GM12878 (cell line): ENCODE measurements around the gene HMGCS1. TPM values are rescaled to one million over a fixed set of nuclear protein-coding genes. Genes with fewer than 3 reads are reported as not detected.
A peak's percentile ranks its signal among the peaks of the same experiment; 100 is the strongest.

Experiments used
- CBX3 ChIP-seq: fragments of 200-600 bp; sonication (generic); IDR thresholded peaks from 2 replicates; pipeline ENCODE4 v1.6.1; 2016; ENCODE audit warnings: low read depth, borderline replicate concordance
- CBX5 ChIP-seq: sonication (generic); IDR thresholded peaks from 2 replicates; pipeline ENCODE4 v1.6.1; 2016; ENCODE audit warnings: low read depth, moderate library complexity, mild to moderate bottlenecking, inconsistent platforms
- EP300 ChIP-seq, 2 experiments: fragments of 150-350 bp in 1 of 2; IDR thresholded peaks; 2 replicates each; pipeline ENCODE4 v1.6.1; 2011 to 2012; ENCODE audit warnings: low read depth in 2 of 2, low read length in 2 of 2, borderline replicate concordance in 1 of 2, improper control_type of control experiment in 1 of 2, inconsistent platforms in 1 of 2; ENCODE audit not compliant: control insufficient read depth in 1 of 2
- FOS ChIP-seq: IDR thresholded peaks from 3 replicates; pipeline ENCODE4 v1.6.1; 2011; ENCODE audit warnings: borderline replicate concordance; ENCODE audit not compliant: insufficient read length; ENCODE audit errors: extremely low read depth
- GABPA ChIP-seq: IDR thresholded peaks from 2 replicates; pipeline ENCODE4 v1.6.1; 2014; ENCODE audit warnings: antibody characterized with exemption, low read depth, mild to moderate bottlenecking, inconsistent platforms
- HDGF ChIP-seq: fragments of 450-650 bp; IDR thresholded peaks from 2 replicates; pipeline ENCODE4 v1.6.1; 2016; ENCODE audit warnings: antibody characterized with exemption
- IKZF1 ChIP-seq: fragments of 450-650 bp; conservative IDR thresholded peaks from 2 replicates; pipeline ENCODE4 v1.6.1; 2017; ENCODE audit warnings: antibody characterized with exemption, mild to moderate bottlenecking
- IRF4 ChIP-seq: IDR thresholded peaks from 2 replicates; pipeline ENCODE4 v1.6.1; 2011; ENCODE audit warnings: low read depth, low read length
- MTA2 ChIP-seq: fragments of 450-650 bp; IDR thresholded peaks from 2 replicates; pipeline ENCODE4 v1.6.1; 2016; ENCODE audit warnings: low read depth, mild to moderate bottlenecking, moderate library complexity
- MYB ChIP-seq: fragments of 150-350 bp; IDR thresholded peaks from 2 replicates; pipeline ENCODE4 v1.6.1; 2014; ENCODE audit warnings: mild to moderate bottlenecking, low read depth, low read length, borderline replicate concordance
- NBN ChIP-seq: fragments of 450-650 bp; IDR thresholded peaks from 2 replicates; pipeline ENCODE4 v1.6.1; 2016
- NFIC ChIP-seq: IDR thresholded peaks from 2 replicates; pipeline ENCODE4 v1.6.1; 2012; ENCODE audit warnings: low read depth, mild to moderate bottlenecking, inconsistent platforms, low read length, moderate library complexity
- NR2C1 ChIP-seq: fragments of 450-650 bp; IDR thresholded peaks from 2 replicates; pipeline ENCODE4 v1.6.1; 2017; ENCODE audit warnings: antibody characterized with exemption, mild to moderate bottlenecking, moderate library complexity
- RAD51 ChIP-seq: fragments of 450-650 bp; IDR thresholded peaks from 2 replicates; pipeline ENCODE4 v1.6.1; 2016; ENCODE audit warnings: moderate library complexity, mild to moderate bottlenecking, inconsistent platforms
- RCOR1 ChIP-seq: conservative IDR thresholded peaks from 2 replicates; pipeline ENCODE4 v1.6.1; 2012; ENCODE audit warnings: low read depth, low read length, improper control_type of control experiment
- SMAD1 ChIP-seq: fragments of 450-650 bp; IDR thresholded peaks from 2 replicates; pipeline ENCODE4 v1.6.1; 2018; ENCODE audit warnings: mild to moderate bottlenecking, low read depth; ENCODE audit not compliant: partially characterized antibody
- SRF ChIP-seq, 2 experiments: IDR thresholded peaks; 2 replicates each; pipeline ENCODE4 v1.6.1; 2011; ENCODE audit warnings: low read depth in 2 of 2, low read length in 2 of 2, mild to moderate bottlenecking in 1 of 2, moderate library complexity in 1 of 2
- YBX1 ChIP-seq: fragments of 450-650 bp; IDR thresholded peaks from 2 replicates; pipeline ENCODE4 v1.6.1; 2016; ENCODE audit warnings: antibody characterized with exemption
- ZBED1 ChIP-seq: IDR thresholded peaks from 2 replicates; pipeline ENCODE4 v1.6.1; 2016; ENCODE audit warnings: borderline replicate concordance
- ZNF384 ChIP-seq: IDR thresholded peaks from 2 replicates; pipeline ENCODE4 v1.6.1; 2012; ENCODE audit warnings: low read depth, mild to moderate bottlenecking, low read length, improper control_type of control experiment, borderline replicate concordance
- polyA plus RNA-seq, 11 experiments: library from polyadenylated mRNA; depleted of rRNA in 4 of 11; unstranded in 6 of 11; stranded (reverse) in 5 of 11; fragments of >200 nt; fragmentation: Nextera tagmentation in 4 of 11; fragmentation: Illumina TruSeq in 1 of 11; extraction: Ambion mirVana in 4 of 11; extraction: Trizol in 1 of 11; gene quantifications; 1 replicate in 1 of 11; 2 replicates in 10 of 11; pipeline versions ENCODE4 v1.2.1 to v1.2.3, GENCODE V29; 2011 to 2016; ENCODE audit warnings: inconsistent platforms in 2 of 11, missing spikeins in 2 of 11, low read depth in 1 of 11
- total RNA-seq, 4 experiments: library from RNA; depleted of rRNA in 3 of 4; stranded (reverse); fragments of >200 nt in 3 of 4; fragmentation: Illumina TruSeq in 1 of 4; extraction: Trizol in 1 of 4; gene quantifications; 2 replicates each; pipeline versions ENCODE4 v1.2.1 to v1.2.3, GENCODE V29; 2013 to 2021
- TF ChIP-seq, protein P1 (sequence below): fragments of 150-350 bp; IDR thresholded peaks from 2 replicates; pipeline ENCODE4 v1.6.1; 2014; ENCODE audit warnings: mild to moderate bottlenecking, low read depth, low read length
- TF ChIP-seq, protein P2 (sequence below): IDR thresholded peaks from 2 replicates; pipeline ENCODE4 v1.6.1; 2012; ENCODE audit warnings: mild to moderate bottlenecking, low read depth, low read length
- TF ChIP-seq, protein P3 (sequence below): IDR thresholded peaks from 2 replicates; pipeline ENCODE4 v1.6.1; 2012; ENCODE audit warnings: low read depth, low read length, improper control_type of control experiment
- TF ChIP-seq, protein P4 (sequence below): fragments of 450-650 bp; IDR thresholded peaks from 2 replicates; pipeline ENCODE4 v1.6.1; 2016; ENCODE audit warnings: mild to moderate bottlenecking
- TF ChIP-seq, protein P5 (sequence below): IDR thresholded peaks from 2 replicates; pipeline ENCODE4 v1.6.1; 2011; ENCODE audit warnings: borderline replicate concordance, low read depth, mild to moderate bottlenecking, moderate library complexity, mixed read lengths, low read length; ENCODE audit not compliant: insufficient read depth; ENCODE audit errors: extremely low read length

Gene HMGCS1
- total and polyA plus RNA-seq, 10 of the 15 experiments (the other 5 are each of a cell fraction or from before 2014, with no cell fraction given), result 24.0 to 193 (median 108) TPM

DNA sequence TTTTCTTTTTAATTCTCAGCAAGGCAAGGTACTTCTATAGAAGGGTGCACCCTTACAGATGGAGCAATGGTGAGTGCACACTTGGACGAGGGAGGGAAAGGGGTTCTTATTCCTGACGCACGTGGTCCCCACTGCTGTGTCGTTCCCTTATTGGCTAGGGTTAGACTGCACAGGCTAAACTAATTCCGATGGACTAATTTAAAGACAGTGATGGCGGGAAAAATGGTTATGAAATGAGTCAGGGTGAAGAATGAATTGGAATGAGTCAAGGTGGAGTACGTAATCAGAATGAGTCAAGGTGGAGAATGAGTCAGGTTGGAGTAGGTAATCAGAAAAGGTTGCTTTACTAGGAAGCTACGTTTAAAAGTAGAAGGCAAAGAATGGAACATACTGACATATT lies 2.1 kb upstream of the HMGCS1 start (continued):
- no peak for TF ChIP-seq CBX3
- TF ChIP-seq, protein P1, sequence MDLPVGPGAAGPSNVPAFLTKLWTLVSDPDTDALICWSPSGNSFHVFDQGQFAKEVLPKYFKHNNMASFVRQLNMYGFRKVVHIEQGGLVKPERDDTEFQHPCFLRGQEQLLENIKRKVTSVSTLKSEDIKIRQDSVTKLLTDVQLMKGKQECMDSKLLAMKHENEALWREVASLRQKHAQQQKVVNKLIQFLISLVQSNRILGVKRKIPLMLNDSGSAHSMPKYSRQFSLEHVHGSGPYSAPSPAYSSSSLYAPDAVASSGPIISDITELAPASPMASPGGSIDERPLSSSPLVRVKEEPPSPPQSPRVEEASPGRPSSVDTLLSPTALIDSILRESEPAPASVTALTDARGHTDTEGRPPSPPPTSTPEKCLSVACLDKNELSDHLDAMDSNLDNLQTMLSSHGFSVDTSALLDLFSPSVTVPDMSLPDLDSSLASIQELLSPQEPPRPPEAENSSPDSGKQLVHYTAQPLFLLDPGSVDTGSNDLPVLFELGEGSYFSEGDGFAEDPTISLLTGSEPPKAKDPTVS, result no peak
- TF ChIP-seq, protein P2, sequence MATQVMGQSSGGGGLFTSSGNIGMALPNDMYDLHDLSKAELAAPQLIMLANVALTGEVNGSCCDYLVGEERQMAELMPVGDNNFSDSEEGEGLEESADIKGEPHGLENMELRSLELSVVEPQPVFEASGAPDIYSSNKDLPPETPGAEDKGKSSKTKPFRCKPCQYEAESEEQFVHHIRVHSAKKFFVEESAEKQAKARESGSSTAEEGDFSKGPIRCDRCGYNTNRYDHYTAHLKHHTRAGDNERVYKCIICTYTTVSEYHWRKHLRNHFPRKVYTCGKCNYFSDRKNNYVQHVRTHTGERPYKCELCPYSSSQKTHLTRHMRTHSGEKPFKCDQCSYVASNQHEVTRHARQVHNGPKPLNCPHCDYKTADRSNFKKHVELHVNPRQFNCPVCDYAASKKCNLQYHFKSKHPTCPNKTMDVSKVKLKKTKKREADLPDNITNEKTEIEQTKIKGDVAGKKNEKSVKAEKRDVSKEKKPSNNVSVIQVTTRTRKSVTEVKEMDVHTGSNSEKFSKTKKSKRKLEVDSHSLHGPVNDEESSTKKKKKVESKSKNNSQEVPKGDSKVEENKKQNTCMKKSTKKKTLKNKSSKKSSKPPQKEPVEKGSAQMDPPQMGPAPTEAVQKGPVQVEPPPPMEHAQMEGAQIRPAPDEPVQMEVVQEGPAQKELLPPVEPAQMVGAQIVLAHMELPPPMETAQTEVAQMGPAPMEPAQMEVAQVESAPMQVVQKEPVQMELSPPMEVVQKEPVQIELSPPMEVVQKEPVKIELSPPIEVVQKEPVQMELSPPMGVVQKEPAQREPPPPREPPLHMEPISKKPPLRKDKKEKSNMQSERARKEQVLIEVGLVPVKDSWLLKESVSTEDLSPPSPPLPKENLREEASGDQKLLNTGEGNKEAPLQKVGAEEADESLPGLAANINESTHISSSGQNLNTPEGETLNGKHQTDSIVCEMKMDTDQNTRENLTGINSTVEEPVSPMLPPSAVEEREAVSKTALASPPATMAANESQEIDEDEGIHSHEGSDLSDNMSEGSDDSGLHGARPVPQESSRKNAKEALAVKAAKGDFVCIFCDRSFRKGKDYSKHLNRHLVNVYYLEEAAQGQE, result no peak
- no peak for TF ChIP-seq CBX5
- TF ChIP-seq, protein P3, sequence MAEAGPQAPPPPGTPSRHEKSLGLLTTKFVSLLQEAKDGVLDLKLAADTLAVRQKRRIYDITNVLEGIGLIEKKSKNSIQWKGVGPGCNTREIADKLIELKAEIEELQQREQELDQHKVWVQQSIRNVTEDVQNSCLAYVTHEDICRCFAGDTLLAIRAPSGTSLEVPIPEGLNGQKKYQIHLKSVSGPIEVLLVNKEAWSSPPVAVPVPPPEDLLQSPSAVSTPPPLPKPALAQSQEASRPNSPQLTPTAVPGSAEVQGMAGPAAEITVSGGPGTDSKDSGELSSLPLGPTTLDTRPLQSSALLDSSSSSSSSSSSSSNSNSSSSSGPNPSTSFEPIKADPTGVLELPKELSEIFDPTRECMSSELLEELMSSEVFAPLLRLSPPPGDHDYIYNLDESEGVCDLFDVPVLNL, result peak; percentile 42; the same call in 1 of the 2 replicates
- TF ChIP-seq MYB, result no peak
- no peak for TF ChIP-seq FOS
- TF ChIP-seq NR2C1, result no peak
- no peak for TF ChIP-seq SMAD1
- no peak for TF ChIP-seq ZBED1
- TF ChIP-seq NFIC, result peak; percentile 76; the same call in 1 of the 2 replicates
- no peak for TF ChIP-seq EP300 (IDR thresholded peaks at IDR 0.05; ENCODE audit: borderline replicate concordance in 1 of 2, control insufficient read depth in 1 of 2, low read depth in 2 of 2, low read length in 2 of 2)
- no peak for TF ChIP-seq IRF4
- TF ChIP-seq NBN, result no peak; the same call in 1 of the 2 replicates
- TF ChIP-seq RCOR1, result no peak
- TF ChIP-seq ZNF384, result no peak
- TF ChIP-seq IKZF1, result no peak
- TF ChIP-seq, protein P4, sequence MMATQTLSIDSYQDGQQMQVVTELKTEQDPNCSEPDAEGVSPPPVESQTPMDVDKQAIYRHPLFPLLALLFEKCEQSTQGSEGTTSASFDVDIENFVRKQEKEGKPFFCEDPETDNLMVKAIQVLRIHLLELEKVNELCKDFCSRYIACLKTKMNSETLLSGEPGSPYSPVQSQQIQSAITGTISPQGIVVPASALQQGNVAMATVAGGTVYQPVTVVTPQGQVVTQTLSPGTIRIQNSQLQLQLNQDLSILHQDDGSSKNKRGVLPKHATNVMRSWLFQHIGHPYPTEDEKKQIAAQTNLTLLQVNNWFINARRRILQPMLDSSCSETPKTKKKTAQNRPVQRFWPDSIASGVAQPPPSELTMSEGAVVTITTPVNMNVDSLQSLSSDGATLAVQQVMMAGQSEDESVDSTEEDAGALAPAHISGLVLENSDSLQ, result no peak
- TF ChIP-seq MTA2, result no peak
- TF ChIP-seq YBX1, result no peak
- TF ChIP-seq RAD51, result no peak
- 0 out of 2 replicates have a peak, but pooled peaks have one; percentile 10 for TF ChIP-seq GABPA
- TF ChIP-seq, protein P5, sequence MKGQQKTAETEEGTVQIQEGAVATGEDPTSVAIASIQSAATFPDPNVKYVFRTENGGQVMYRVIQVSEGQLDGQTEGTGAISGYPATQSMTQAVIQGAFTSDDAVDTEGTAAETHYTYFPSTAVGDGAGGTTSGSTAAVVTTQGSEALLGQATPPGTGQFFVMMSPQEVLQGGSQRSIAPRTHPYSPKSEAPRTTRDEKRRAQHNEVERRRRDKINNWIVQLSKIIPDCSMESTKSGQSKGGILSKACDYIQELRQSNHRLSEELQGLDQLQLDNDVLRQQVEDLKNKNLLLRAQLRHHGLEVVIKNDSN, result no peak
- TF ChIP-seq SRF (IDR thresholded peaks at IDR 0.05; ENCODE audit: low read depth in 2 of 2, low read length in 2 of 2), result no peak
- TF ChIP-seq HDGF, result no peak
